HEK293T (cell line): ENCODE measurements around the gene SYT9.

Source experiments
- ARNT ChIP-seq: fragments of 450-650 bp; IDR thresholded peaks from 2 replicates; pipeline ENCODE4 v1.6.1; 2017; ENCODE audit warnings: mild to moderate bottlenecking
- BHLHE40 ChIP-seq: fragments of 450-650 bp; IDR thresholded peaks from 2 replicates; pipeline ENCODE4 v1.6.1; 2016; ENCODE audit warnings: mild to moderate bottlenecking, moderate library complexity, borderline replicate concordance
- CTBP1 ChIP-seq: fragments of 450-650 bp; IDR thresholded peaks from 2 replicates; pipeline ENCODE4 v1.6.1; 2016; ENCODE audit warnings: borderline replicate concordance
- FOXA1 ChIP-seq: fragments of 450-650 bp; IDR thresholded peaks from 2 replicates; pipeline ENCODE4 v1.6.1; 2016; ENCODE audit warnings: mild to moderate bottlenecking
- FOXM1 ChIP-seq: fragments of 450-650 bp; IDR thresholded peaks from 2 replicates; pipeline ENCODE4 v1.6.1; 2017; ENCODE audit warnings: mild to moderate bottlenecking, borderline replicate concordance
- LEF1 ChIP-seq: fragments of 450-650 bp; IDR thresholded peaks from 2 replicates; pipeline ENCODE4 v1.6.1; 2017; ENCODE audit warnings: mild to moderate bottlenecking, borderline replicate concordance
- NFRKB ChIP-seq: fragments of 450-650 bp; IDR thresholded peaks from 2 replicates; pipeline ENCODE4 v1.6.1; 2016; ENCODE audit warnings: mild to moderate bottlenecking, moderate library complexity
- PKNOX1 ChIP-seq: fragments of 450-650 bp; IDR thresholded peaks from 2 replicates; pipeline ENCODE4 v1.6.1; 2016
- SP1 ChIP-seq: fragments of 450-650 bp; IDR thresholded peaks from 2 replicates; pipeline ENCODE4 v1.6.1; 2017
- SUZ12 ChIP-seq: fragments of 450-650 bp; IDR thresholded peaks from 2 replicates; pipeline ENCODE4 v1.6.1; 2016; ENCODE audit warnings: mild to moderate bottlenecking

GRCh38 chr11:7486098-7486780 lies 234.5 kb downstream of the SYT9 start:
- no peak for TF ChIP-seq FOXM1
- TF ChIP-seq SP1: no peak
- TF ChIP-seq BHLHE40: no peak
- TF ChIP-seq FOXA1: no peak
- no peak for TF ChIP-seq PKNOX1
- TF ChIP-seq ARNT: no peak
- no peak for TF ChIP-seq NFRKB
- no peak for TF ChIP-seq LEF1
- TF ChIP-seq CTBP1: no peak
- no peak for TF ChIP-seq SUZ12
